Fibroblast of skin of left quadriceps (primary cell): ENCODE measurements around the gene LTBP4.

Experiments
- DNase-seq, 2 experiments: peaks; one replicate each; pipeline ENCODE4 v3.0.0-alpha.2; 2013; ENCODE audit warnings: low read depth in 2 of 2

The LTBP4 gene

GRCh38 chr19:40662925-40663694, 61.9 kb downstream of the LTBP4 start:
- DNase-seq: peak; percentile 54 to 56

DNA sequence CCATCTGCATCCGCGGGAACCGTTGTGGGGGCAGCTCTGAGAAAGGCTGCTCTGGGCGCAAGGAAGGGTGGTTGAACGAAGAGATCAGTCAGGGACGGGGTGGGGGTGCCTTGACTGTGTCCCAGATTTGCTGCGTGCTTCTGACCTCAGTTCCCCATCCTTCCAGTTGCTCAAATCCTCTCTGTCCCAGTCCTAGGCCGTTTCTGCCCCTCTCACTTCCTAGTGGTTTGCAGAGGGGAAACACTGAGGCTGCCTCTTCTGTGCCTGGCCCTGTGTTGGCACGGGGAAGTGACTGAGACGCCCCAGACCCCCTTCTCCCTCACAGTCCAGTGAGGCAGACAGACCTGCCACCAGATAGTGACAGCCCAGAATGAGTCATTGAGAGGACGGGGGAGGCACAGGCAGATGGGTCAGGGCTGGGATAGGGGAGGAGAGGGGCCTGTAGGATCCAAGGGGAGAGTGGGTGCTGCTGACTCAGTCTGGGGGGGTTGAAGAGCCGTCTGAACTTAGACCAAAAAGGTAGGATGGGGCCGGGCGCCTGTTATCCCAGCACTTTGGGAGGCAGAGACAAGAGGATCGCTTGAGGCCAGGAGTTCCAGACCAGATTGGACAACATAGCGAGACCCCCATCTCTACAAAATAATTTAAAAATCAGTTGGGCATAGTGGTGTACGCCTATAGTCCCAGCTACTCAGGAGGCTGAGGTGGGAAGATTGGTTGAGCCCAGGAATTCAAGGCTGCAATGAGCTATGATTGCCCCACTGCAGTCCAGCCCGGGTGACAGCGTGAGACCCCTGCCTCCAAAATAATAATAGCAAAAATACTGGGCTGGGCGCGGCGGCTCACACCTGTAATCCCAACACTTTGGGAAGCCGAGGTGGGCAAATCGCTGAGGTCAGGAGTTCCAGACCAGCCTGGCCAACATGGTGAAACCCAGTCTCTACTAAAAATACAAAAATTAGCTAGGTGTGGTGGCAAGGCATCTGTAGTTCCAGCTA, 62.8 kb downstream of the LTBP4 start:
- DNase-seq: no peak

- no peak for DNase-seq
Measured at GRCh38 chr19:40666803-40667438, 65.8 kb downstream of the LTBP4 start.

DNA sequence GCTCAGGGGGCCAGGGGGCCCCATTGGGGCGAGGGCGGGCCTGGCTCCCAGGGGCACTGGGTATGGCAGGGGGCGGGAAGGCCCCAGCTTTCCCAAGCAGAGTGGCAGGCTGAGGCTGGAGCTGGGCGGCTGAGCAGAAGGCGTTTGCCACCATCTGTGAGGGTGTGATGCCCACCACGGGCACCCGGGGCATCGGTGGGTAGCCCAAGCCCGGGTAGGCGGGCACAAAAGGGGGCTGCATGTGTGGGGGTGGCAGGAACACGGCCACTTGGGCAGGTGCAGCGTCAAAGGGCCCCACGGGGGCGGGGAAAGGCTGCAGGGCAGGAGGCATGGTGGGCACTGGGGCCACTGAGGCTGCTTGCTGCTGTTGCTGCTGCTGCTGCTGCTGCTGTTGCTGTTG, 66.4 kb downstream of the LTBP4 start:
- DNase-seq: no peak

GRCh38 chr19:40668991-40669614, 67.9 kb downstream of the LTBP4 start:
- no peak for DNase-seq

- DNase-seq: no peak
Measured at GRCh38 chr19:40671404-40671803, 70.2 kb downstream of the LTBP4 start.

DNA sequence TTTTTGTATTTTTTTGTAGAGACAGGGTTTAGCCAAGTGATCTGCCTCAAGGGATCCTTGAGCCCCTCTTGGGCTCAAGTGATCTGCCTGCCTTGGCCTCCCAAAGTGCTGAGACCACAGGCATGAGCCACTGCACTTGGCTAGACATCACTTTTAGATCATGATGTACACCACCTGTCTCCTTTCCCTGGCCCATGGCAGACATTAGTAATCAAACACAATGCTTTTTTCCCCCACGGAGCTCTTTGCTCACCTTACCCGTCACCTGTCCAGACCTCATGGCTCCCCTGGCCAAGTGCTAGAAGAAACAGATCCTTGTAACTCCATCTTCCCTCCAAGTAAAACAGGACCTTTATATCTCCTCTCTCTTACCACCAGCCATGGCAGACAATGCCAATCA, 70.9 kb downstream of the LTBP4 start:
- no peak for DNase-seq

DNA sequence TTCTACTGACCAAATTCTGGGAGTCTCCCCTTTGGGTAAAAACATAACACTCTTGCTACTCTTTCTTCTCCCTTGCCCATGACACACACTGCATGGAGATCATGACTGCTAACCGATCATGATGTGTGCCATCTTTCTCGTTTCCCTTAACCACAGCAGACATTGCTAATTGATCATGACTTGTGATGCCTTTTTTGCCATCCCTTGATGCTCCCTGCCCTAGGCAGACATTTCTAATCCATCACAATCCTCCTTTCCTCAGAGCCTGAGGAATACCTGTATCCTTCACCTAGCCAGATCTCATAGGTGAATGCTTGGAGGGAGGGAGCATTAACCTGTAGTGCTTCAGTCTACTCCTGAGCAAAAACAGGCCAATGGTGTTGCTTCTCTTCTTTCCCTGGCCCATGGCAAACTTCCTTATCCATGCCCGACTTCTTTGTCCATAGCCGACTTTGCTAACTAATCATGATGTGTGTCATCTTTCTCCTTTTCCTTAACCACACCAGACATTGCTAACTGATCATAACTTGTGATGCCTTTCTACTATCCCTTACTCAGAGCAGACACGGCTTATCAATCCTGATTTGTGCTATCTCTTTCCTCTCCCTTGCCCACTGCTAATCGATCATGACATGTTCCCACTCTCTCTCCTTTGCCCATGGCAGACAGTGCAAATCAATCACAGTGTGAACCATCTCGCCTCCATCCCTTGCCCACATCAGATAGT, 71.6 kb downstream of the LTBP4 start:
- no peak for DNase-seq

- no peak for DNase-seq
Measured at GRCh38 chr19:40673397-40673796, 72.2 kb downstream of the LTBP4 start.

GRCh38 chr19:40674291-40674690, 73.1 kb downstream of the LTBP4 start:
- no peak for DNase-seq

- no peak for DNase-seq
Measured at GRCh38 chr19:40677156-40677555, 76.0 kb downstream of the LTBP4 start.
